ENCODE measurements around the gene ACTL7A.

Gene ACTL7A

DNA sequence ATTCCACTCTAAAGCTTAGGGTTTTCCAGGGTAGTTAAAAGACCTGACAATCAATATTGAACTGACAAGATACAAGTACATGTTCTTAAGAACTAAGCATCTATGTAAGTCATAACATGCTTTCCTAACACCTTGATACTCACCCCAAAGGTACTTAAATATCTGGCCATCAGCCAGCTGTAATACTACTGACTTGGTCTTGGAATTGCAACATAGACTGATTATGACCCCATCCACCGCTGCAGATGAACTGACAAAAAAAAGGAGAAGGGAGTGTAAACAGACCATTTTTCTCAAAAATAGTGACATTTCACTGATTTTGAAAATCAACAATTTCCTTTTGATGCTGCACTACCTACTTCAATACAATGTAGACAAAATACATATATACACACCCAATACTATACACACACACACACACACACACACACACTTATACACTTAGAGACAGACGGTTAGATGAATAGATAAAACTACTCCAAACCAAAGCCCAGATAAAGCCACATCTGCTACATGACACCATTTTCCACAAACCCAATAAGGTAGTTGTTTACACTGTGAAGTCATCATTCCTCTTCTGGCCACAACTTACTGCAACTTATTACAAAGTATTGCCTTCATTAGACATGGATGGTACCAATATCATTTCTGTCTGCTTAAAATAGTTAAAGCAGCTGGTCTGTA, 41.5 kb downstream of the ACTL7A start:
- no peak overlapping the region for H3K4me3 ChIP-seq (ENCODE audit: low read length)
- no peak for DNase-seq (ENCODE audit: low read depth, low spot score)

DNA sequence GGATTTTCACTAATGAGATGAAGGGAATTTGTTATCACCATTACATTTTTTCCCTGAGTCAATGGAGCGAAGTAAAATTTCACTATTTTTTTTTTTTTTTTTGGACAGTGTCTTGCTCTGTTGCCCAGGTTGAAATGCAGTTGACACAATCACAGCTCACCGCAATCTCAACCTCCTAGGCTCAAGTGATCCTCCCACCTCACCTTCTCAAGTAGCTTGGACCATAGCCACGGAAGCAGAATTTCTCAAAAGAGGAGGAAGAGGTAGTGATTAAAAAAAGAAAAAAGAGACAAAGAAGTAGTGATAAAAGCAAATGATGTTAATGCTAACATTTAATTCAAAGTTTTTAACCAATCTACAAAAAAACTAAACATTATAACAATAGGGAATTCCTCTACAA, 42.1 kb downstream of the ACTL7A start:
- DNase-seq (ENCODE audit: low read depth, low spot score), result no peak
- no peak overlapping the region for H3K4me3 ChIP-seq (ENCODE audit: low read length)

DNA sequence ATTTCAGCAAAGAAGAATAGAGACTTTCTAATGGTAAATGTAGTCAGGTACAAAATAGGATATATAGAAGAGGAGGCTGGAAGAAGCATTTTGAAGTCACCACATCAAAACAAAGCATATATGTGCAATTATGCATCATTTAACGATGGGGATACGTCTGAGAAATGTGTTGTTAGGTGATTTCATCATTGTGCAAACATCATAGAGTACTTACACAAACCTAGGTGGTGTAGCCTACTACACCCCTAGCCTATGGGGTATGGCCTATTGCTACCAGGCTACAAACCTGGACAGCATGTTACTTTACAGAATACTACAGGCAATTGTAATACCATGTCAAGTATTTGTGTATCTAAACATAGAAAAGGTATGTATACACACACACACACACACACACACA, 43.4 kb downstream of the ACTL7A start:
- no peak overlapping the region for H3K4me3 ChIP-seq (ENCODE audit: low read length)
- DNase-seq (ENCODE audit: low read depth, low spot score), result no peak

DNA sequence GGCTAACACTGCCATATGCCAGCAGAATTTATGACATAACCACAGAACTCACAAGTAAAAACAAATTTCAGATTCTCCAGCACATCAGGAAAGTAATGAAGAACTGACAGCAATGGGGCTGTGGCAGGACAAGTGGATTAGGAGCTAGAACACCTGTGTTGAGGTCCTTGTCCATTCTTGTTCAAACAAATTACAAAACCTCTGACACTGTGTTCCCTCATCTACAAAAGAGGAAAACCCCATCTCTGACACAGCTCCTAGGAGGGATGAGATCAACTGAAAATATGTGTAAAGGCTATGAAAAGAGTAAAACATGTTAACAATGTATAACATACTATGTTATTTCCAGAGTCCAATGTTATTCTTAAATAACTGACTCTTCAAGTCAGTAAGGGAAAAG, 48.3 kb downstream of the ACTL7A start:
- H3K4me3 ChIP-seq (ENCODE audit: low read length), result no peak overlapping the region
- DNase-seq (ENCODE audit: low read depth, low spot score), result no peak

DNA sequence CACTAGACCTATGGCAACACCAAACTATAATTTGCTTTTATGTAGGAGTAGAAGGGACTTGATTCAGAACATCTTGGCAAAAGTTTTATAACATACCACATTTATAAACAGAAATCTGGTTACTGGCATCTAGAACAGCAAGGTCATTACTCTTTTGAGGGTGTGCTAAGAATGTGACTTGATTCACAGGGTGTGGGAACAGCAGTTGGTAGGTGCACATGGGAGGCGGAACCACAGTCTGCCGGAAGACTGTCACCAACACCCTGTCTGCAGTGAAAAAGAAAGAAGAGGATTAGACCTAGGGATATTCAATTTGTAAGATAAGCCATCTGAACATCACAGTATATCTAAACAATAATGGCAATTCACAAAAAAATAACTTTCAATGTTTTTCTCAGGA, 48.8 kb downstream of the ACTL7A start:
- no peak for DNase-seq (ENCODE audit: low read depth, low spot score)
- no peak overlapping the region for H3K4me3 ChIP-seq (ENCODE audit: low read length)

DNA sequence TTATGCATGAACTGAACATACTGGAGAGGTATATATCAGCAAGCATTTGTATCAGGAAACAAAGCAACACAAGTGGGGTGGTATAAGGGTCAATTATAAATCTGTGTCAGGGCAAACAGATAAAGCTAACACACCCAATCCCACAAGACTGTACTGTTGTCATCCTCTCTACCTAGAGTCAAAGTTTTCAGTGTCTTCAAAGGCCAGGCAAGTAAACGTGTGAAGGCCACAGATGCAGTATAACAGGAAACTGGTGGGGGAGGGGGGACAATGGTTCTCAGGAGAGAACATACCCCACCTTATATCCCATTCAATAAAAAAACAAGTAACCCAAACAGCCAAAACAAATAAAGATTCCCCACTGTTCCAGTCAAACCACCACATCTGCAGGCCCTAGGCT, 49.8 kb downstream of the ACTL7A start:
- DNase-seq (ENCODE audit: low read depth, low spot score), result peak; percentile 74
- no peak overlapping the region for H3K4me3 ChIP-seq (ENCODE audit: low read length)

All from Jurkat, Clone E6-1 (cell line).